ENCODE measurements around the gene HEXD.

DNA sequence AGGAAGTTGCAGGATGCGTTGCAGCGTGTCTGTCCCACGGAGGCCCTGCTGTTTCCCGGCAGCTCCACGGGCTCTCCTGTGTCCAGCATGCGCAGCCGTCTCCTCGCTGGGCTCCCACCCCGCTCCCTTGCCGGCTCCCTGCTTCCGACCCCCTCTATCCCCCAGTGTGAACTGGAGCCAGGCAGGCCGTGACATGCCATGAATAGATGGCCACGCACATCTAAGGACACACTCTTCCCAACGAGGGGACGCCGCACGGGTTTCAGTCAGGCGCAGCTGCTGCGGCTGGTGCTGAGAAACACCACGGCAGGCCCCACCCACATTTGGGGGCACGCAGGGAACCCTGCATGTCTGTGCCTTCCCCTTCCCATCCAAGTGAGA lies 9.2 kb upstream of the HEXD start:
- no peak for TF ChIP-seq GABPA (IDR thresholded peaks at IDR 0.05 in 1 of 2, conservative IDR thresholded peaks at IDR 0.05 in 1 of 2)
- TF ChIP-seq, protein P1, sequence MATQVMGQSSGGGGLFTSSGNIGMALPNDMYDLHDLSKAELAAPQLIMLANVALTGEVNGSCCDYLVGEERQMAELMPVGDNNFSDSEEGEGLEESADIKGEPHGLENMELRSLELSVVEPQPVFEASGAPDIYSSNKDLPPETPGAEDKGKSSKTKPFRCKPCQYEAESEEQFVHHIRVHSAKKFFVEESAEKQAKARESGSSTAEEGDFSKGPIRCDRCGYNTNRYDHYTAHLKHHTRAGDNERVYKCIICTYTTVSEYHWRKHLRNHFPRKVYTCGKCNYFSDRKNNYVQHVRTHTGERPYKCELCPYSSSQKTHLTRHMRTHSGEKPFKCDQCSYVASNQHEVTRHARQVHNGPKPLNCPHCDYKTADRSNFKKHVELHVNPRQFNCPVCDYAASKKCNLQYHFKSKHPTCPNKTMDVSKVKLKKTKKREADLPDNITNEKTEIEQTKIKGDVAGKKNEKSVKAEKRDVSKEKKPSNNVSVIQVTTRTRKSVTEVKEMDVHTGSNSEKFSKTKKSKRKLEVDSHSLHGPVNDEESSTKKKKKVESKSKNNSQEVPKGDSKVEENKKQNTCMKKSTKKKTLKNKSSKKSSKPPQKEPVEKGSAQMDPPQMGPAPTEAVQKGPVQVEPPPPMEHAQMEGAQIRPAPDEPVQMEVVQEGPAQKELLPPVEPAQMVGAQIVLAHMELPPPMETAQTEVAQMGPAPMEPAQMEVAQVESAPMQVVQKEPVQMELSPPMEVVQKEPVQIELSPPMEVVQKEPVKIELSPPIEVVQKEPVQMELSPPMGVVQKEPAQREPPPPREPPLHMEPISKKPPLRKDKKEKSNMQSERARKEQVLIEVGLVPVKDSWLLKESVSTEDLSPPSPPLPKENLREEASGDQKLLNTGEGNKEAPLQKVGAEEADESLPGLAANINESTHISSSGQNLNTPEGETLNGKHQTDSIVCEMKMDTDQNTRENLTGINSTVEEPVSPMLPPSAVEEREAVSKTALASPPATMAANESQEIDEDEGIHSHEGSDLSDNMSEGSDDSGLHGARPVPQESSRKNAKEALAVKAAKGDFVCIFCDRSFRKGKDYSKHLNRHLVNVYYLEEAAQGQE (IDR thresholded peaks at IDR 0.05) = no peak
- no peak for TF ChIP-seq RAD21 (IDR thresholded peaks at IDR 0.05)
- TF ChIP-seq, protein P2, sequence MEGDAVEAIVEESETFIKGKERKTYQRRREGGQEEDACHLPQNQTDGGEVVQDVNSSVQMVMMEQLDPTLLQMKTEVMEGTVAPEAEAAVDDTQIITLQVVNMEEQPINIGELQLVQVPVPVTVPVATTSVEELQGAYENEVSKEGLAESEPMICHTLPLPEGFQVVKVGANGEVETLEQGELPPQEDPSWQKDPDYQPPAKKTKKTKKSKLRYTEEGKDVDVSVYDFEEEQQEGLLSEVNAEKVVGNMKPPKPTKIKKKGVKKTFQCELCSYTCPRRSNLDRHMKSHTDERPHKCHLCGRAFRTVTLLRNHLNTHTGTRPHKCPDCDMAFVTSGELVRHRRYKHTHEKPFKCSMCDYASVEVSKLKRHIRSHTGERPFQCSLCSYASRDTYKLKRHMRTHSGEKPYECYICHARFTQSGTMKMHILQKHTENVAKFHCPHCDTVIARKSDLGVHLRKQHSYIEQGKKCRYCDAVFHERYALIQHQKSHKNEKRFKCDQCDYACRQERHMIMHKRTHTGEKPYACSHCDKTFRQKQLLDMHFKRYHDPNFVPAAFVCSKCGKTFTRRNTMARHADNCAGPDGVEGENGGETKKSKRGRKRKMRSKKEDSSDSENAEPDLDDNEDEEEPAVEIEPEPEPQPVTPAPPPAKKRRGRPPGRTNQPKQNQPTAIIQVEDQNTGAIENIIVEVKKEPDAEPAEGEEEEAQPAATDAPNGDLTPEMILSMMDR (IDR thresholded peaks at IDR 0.05; ENCODE audit: low read depth, low read length, missing input control) = no peak
- TF ChIP-seq JUND (IDR thresholded peaks at IDR 0.05) = no peak
- TF ChIP-seq, protein P3, sequence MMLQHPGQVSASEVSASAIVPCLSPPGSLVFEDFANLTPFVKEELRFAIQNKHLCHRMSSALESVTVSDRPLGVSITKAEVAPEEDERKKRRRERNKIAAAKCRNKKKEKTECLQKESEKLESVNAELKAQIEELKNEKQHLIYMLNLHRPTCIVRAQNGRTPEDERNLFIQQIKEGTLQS (IDR thresholded peaks at IDR 0.05) = no peak
- no peak for TF ChIP-seq TAF1 (conservative IDR thresholded peaks at IDR 0.05)

All from liver (tissue), 3 donors.